Nucleus accumbens (tissue), 56 donors: ENCODE measurements around the gene ARHGAP24.
A peak's percentile ranks its signal among the peaks of the same experiment; 100 is the strongest.
"Not testable (repeated sequence)": the region's sequence is repeated elsewhere in the genome, so short reads cannot be mapped to it uniquely, and the experiment has no call there.

ENCODE experiments used
- DNase-seq, 56 donors: peaks; one replicate each; lab custom pipeline; 2025; lab: John Stamatoyannopoulos, UW

ARHGAP24 gene

DNA sequence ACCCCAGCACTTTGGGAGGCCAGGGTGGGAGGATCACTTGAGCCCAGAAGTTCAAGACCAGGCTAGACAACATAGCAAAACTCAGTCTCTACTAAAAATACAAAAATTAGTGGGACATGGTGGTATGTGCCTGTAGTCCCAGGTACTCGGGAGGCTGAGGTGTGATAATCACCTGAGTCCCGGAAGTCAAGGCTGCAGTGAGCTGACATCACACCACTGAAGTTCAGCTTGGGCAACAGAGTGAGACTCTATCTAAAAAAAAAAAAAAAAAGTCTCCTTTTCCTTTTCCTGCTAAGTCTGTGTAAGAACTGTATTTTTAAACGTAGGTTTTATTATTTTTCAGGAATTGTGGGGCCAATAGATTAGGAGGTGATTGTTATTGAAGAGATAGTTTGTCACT lies 356.7 kb downstream of the ARHGAP24 start:
- DNase-seq, result no peak

DNA sequence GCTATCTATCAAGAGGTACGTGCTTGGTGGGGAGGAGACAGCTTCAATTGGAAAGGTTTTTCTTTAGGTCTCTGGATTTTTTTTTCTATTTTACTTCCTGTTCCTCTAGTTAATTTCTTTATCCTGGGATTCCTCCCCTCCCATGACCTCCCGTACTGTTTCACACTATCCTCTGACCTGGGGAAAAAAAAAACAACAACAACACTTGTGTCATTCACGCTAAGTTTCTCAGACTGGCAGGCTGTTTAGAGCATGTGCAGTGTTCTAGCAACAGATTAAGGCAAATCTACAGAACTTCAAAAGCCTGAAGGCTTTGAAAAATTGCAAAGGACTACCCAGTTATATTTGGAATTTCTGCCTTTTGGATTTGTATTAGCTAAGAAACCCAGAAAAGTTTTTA lies 358.4 kb downstream of the ARHGAP24 start:
- DNase-seq, result no peak

DNA sequence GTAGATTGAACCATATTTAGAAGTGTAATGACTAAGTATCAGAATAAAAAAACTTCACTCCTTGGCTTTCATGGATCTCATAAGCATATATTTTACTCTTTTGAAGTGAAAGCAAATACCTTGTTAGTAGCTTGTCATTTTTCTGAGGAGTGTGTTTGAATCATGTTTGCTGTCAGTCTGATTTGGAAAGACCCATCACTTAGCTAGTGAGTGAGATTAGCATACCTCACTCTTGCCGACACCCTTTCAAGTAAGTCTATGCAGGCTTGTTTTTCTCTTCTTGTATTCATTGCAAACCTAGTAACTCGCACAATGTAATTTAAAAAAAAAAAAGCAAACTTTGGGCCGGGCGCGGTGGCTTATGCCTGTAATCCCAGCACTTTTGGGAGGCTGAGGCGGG lies 360.0 kb downstream of the ARHGAP24 start:
- no peak for DNase-seq

DNA sequence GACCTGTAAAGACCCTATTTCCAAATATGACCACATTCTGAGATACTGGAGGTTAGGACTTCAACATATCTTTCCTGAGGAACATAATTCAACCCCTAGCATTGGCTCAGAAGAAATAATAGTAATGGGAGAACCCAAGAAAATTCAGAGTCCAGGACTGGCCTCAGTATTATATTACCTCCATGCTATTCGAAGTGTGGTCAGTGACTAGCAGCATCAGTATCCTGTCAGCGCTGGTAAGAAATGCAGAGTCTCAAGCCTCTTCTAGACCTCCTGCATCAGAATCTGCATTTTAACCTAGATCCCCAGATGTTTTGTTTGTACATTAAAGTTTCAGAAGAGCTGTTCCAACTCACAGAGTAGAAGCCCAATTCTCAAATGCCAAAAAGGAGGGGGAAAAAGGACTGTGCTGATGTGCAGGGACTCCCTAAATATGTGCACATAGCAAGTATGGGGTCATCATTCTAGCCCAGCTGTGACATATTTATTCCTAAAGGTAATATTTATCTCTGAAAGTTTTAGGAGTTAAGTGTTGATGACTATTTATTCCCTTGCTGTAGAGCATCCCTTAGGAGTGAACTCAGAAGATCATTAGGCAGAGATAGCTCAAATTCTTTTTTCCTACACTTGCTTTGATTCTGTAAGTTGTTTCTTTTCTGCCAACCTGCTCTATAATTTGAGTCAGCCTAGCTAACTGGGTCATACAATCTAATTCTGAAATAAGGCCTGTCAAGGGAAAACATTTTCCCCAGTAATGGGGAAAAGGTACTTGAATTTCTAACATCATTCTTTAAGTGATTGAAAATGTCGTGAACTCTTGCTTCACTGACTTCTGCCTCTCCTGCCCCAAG lies 361.9 kb downstream of the ARHGAP24 start:
- DNase-seq, result no peak

DNA sequence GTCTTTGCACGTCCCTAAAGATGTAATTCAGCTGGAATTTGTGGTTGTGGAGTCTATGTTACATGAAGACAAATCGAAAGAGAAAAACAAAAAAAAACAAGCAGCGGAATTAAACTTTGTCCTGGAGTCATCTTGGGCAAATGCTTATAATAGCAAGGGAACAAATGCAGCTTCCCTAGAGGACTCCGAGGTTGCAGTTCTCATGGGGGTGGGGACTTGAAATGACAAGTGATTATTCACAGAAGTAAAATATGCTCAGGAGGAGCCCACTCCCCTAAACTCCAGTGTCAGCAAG lies 362.4 kb downstream of the ARHGAP24 start:
- DNase-seq, result no peak

DNA sequence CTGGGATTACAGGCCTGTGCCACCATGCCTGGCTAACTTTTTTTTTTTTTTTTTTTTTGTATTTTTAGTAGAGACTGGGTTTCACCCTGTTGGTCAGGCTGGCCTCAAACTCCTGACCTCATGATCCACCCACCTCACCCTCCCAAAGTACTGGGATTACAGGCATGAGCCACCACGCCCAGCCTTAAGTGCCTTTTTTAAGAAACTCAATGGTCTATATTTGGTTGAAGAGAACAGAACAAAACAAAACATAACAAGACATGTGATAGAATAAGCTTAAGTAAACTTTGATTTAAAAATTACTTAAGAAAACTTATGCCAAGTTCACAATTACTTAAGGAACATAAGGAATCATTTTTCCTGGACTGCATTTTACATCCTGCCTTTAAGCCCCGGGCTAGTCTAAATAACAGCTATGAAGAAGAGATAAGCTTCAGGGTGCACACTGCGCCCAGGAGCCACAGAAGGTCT lies 365.1 kb downstream of the ARHGAP24 start:
- DNase-seq, result not testable (repeated sequence)

DNA sequence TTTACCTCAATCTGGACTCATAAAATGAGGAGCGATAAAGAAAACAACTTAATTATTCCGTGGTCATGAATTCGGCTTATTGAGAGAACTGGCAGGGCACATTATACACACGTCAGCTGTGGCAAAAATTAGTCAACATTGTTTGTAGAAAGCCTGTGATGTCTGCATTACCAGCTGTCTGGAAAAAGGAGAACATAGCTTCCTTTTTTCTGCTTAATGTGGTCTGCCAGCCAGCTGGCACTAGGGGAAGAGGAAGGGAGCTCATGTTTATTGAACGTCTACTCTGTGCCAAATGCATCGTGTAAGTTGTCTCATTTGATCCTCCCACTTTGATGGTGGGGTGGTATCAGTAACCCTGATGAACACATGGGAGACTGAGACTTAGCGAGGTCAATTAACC lies 367.6 kb downstream of the ARHGAP24 start:
- DNase-seq, result peak in 42 of 56 donors; percentile 1 to 68 (median 36)

DNA sequence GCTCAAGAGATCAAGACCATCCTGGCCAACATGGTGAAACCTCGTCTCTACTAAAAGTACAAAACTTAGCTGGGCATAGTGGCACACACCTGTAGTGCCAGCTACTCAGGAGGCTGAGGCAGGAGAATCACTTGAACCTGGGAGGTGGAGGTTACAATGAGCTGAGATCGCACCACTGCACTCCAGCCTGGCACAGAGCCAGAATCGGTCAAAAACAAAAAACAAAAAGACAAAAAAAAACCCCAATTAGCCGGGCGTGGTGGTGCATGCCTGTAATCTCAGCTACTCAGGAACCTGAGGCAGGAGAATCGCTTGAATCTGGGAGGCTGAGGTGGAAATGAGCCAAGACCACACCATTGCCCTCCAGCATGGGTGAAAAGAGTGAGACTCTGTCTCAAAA lies 378.8 kb downstream of the ARHGAP24 start:
- not testable (repeated sequence) for DNase-seq

DNA sequence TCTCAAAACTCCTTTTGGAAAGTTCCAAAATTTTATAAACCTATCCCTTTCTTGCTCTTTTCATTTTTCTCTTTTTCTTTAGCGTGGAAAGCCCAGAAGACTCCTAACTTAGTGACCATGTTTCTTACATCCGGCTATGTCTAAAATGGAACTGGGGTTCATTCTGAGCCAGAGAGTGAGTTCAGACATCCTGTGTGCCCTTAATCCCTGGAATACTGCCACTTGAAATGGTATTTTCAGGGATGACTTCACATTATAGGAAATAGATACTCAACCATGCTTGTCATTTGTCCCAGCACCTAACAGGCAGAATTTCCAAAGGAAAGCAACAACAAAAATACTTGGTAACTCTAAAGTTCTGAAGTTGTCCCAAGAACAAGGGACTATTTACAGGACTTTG lies 379.6 kb downstream of the ARHGAP24 start:
- no peak for DNase-seq

DNA sequence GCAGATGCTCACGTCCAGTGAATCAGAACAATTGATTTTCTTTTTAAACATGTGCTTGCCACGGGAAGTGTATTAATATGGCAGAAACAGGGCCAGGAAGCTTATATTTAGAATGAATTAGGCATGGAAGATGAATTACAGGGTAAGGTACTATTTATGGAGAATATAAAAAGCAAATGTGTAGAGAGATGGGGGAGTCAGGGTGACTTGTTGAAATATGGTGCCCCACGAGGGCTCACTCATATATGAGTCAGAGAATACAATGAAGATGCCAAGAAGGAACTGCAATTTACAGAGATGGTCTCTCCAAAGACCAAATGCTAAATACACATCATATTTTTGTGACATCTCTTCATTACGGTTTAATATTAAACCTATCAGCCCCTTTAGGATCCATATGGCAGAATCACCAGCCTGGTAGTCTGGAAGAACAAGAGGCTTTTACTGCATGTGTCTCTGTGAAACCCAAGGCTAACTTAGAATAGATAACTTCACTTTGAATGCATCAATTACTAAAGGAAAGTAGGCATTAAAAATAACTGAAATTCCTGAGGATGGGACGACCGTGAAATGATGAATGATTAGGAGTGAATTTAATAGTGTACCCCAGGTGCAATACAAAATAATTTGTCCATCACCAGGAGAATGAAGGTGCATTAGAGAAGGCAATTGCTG lies 385.3 kb downstream of the ARHGAP24 start:
- DNase-seq, result no peak

DNA sequence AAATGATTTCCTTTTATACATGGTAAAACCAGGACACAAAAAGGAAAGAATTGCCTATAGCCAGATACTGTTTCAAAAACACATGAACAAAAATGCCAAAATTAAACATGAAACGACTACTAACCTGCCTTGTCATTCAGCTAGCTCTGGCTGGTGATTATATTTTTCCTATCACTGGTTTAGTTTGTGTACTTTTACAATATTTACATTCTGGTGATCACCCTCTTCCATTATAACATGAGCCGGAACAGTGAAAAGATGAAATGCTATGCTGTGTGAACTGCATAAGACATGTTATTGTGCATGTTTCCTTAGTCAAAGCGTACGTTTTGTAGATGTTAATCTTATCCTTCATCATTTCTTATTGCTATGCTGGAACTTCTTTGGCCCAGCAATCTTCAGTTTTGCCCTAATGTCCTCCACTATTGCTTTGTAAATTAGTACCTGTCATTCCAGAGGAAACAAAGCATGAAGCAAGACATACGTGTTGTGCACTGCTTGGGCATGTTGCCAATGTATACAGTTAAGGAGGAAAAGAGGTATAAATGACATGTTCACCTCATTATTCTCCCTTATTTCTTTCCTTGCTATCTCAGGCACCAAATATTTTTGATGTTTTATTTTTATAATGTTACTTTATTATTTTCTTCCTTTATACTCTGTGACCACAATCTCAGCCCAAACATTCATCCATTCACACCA lies 386.3 kb downstream of the ARHGAP24 start:
- no peak for DNase-seq

DNA sequence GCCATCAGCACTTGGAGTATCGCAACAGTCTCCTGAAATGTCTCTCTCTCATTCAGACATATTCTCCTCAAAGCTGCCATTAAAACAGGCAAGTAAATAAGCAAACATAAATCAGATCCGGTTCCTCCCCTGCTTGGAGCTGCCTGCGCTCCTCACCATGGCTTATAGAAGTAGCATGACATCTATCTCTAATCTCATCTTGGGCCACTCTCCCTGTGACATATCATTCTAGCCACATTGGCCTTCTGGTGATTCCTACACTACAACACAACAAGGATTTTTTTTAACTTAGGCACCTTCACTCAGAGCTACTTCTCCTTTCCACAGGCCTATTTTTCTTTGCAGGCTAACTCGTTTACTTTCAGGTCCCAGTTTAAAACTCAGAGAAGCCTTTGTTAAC lies 387.9 kb downstream of the ARHGAP24 start:
- no peak for DNase-seq

DNA sequence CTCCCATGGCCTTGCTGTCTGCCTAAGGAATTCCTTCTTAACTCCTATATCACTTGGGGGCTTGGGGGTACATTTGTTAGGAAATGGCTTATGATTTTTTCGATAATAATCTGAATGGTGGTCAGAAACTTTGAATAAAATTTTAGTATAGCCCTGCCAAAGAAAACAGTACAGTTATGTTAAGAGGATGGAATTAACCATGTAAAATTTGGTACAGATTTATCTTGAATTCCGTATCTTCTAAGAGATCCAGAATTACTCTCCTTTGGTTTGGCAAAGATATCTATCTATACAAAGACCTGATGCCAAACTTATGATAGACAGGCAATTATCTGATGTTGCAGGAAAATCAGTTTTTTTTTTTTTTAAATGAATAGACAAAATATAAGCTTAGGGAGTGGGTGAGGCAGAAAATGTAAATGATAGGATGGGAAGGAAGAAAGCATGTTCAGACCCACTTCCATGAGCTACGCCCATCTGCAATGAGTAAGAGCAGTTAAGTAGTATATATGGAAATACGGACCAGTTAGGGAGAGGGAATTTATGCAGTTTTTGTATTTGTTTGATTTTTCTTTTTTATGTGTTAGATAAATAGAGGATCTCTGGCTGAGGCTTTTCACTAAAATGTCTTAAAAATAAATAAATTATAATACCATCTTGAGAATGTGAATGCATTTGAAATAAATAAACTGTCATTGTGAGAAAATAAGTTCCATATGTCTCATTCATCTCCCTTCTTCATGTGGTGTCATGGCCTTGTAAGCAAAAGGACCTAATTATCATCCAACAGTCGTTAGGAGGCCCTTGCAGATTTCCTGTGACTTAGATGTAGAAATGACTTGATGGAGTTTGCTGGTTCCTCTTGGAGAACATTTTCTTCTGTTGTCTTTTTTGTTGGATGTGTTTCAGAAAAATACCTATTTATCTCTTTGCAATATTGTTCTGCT lies 389.6 kb downstream of the ARHGAP24 start:
- DNase-seq, result no peak

DNA sequence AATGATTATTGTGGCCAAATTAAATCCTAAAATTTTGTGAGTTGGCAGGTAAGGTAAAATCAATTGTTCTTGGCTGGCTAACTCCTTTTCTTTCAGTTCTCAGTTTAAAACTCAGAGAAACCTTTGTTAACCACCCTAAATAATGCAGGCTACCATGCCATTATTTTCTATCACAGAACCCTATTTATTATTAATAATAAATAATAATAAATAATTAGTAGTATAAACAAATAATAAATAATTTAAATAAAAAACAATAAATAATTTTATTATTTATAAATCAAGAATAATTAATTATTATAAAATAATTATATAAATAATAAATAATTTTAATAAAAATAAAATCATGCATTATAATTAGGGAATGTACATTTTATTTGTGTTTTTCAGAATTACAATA lies 390.3 kb downstream of the ARHGAP24 start:
- no peak for DNase-seq

DNA sequence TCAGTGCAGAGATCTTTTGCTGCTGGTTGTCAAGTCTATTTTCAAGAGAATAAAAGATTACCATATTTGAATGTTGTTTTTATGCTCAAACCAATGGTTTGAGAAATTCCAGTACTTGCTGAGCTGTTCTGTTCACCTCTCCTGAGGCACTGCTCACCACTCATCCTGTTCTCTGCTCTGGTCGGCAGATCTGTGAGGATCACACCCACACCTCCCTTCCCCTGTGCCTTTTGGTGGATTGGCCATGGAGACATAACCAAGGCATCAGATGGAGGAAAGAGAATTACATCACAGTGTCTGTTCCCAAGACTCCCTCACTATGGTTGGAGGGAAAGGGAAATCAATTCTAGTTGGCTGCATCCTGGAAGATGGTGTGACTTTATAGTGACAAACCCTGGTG lies 391.6 kb downstream of the ARHGAP24 start:
- DNase-seq, result no peak

DNA sequence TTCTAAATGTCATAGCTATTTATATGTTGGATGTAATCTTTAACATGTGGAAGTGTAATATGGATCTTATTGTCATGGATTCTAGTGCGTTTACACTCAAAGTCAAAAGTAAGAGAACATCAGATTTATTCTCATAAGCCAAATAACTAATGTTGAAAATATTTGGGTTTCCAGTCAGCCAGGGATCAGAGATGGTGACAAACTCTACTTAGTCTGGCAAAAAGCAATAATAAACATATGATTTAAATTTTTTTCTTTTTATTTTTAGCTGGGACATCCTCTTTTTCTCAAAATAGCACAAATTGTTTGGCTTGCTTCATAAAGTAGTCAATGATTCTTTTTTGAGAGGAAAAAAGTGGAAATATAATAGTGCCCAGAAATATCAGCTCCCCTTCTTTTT lies 392.3 kb downstream of the ARHGAP24 start:
- DNase-seq, result no peak

DNA sequence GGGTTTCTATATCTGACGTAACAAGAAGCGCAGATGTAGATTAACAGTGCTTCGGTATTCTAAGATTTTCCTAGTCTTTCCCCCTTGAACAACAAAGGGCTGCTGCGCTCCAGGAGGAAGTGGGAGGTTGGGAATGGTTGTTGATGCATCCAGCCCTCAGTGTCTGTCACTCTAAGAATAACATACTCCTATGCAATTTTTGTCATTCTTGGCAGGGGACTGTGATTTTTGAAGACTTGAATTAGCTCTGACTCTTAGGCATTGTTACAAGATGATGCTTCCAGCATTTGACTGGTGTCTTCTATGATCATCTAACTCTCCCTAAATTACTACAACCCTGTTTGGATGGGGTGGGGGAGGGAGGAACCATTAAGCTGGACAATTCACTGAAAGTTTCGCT lies 394.2 kb downstream of the ARHGAP24 start:
- DNase-seq, result no peak

DNA sequence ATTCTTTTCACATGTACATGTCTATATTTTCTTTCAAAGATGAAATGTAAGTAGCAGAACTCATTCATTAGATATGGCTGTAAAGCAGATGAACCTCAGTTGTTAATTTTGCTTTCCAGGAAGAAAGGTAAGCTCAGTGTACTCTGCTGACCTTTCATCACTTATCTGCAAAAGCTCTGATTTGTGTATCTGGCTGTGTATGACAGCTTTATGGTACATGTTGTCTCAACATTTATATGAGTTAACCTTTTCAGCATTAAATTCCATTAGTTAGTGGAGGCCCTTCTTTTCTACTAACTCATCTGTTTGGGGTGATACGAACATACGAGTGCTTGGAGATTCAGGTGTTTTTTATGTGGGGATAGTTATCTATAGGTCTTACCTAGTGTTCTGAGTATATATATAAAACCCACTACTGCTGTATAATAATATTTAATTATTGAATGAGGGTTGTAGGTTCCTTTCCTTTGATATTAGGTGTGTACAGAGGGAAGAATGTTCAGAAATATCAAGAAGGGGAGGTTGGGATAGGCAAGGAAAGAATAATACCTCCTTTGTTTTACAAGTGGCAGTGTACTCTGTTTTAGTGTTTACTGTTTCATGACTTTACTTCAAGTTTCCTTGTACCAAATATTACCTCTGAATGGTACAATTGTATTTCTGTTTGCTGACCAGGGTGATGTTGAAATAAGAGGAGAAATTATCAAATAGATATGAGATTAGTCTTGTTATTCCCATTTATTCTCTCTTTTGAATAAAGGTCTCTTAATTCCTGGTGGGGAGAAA lies 395.5 kb downstream of the ARHGAP24 start:
- no peak for DNase-seq

DNA sequence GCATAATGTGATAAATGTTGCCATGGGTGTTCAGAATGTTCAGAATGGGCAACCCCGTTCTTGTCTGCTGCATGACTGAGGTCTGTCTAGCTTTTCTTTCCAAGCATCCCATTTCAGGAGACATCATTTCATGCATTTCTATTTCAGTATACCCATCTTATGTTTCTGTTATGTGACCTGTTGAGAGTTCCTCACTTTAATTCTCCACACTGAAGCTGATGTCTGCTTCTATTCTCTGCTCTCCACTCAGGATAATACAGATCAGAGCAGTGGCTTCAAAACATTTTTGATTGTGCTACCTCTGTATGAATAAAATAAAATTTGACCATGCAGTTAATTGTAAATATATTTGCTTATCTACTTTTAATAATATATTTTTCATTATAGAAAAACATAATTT lies 398.6 kb downstream of the ARHGAP24 start:
- DNase-seq, result no peak

DNA sequence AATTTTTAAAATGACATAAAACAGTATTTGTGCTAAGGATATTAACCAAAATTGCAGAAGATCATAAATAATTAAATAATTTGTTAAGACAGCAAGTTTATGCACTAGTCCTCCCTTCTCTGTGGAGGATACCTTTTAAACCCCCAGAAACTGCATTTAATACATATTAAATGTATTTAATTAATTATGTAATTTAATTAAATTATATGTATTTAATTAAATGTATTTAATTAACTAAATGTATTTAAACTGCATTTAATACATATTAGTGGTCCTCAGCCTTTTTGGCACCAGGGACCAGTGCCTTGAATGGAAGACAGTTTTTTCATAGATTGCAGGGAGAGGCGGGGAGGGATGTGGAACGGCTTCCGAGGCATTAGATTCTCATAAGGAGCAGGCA lies 404.6 kb downstream of the ARHGAP24 start:
- DNase-seq, result no peak
